Activated CD8-positive, alpha-beta T cell treated with anti-CD3 and anti-CD28 coated beads for 36 hours (primary cell): ENCODE results near the gene TPRG1. TPM values are rescaled to one million over a fixed set of nuclear protein-coding genes. Genes with fewer than 3 reads are reported as not detected.

Experiments used
- ATAC-seq: fragments of 200-7000 bp; cut with Tn5 transposase; one replicate; pipeline ENCODE4 v1.10.0; 2021; ENCODE audit warnings: mild to moderate bottlenecking, moderate library complexity
- CTCF ChIA-PET: fragments of 350-600 bp; sonication (Branson Sonifier 250); formaldehyde crosslinking; loops from one replicate; lab custom pipeline; 2021; ENCODE audit warnings: antibody characterized with exemption; lab: Charles Lee
- POLR2A ChIA-PET: fragments of 350-600 bp; sonication (Branson Sonifier 250); formaldehyde crosslinking; loops from one replicate; lab custom pipeline; 2021; ENCODE audit warnings: antibody characterized with exemption; lab: Charles Lee
- DNase-seq: peaks from one replicate; pipeline ENCODE4 v3.0.0-alpha.2; 2020
- H3K27ac Mint-ChIP-seq: one replicate; pipeline ENCODE4 v1.8.0; 2021; ENCODE audit warnings: mild to moderate bottlenecking, mixed read lengths
- H3K27me3 Mint-ChIP-seq: one replicate; pipeline ENCODE4 v1.8.0; 2021; ENCODE audit warnings: mixed read lengths
- H3K36me3 Mint-ChIP-seq: one replicate; pipeline ENCODE4 v1.8.0; 2021; ENCODE audit warnings: low read depth, mixed read lengths
- H3K4me1 Mint-ChIP-seq: one replicate; pipeline ENCODE4 v1.8.0; 2021; ENCODE audit warnings: low read depth, mixed read lengths
- H3K4me3 Mint-ChIP-seq: one replicate; pipeline ENCODE4 v1.8.0; 2021; ENCODE audit warnings: mild to moderate bottlenecking, moderate library complexity, mixed read lengths
- H3K9me3 Mint-ChIP-seq: one replicate; pipeline ENCODE4 v1.8.0; 2021; ENCODE audit warnings: mixed read lengths
- intact Hi-C: fragments of 100-400 bp; cut with micrococcal nuclease; formaldehyde crosslinking; loops from one replicate; pipeline ENCODE4 v1.10.0; 2022
- total RNA-seq, 2 experiments: library from RNA; stranded (reverse); gene quantifications; one replicate each; pipeline ENCODE4 v1.2.3, GENCODE V29; 2021
- TF ChIP-seq, protein P1 (sequence below): fragments of 200-600 bp; IDR thresholded peaks from one replicate; pipeline ENCODE4 v1.8.0; 2022; ENCODE audit warnings: antibody characterized with exemption, mild to moderate bottlenecking

The TPRG1 gene
- total RNA-seq, 2 experiments from 2014 or later: 2.5 to 3.0 TPM

DNA sequence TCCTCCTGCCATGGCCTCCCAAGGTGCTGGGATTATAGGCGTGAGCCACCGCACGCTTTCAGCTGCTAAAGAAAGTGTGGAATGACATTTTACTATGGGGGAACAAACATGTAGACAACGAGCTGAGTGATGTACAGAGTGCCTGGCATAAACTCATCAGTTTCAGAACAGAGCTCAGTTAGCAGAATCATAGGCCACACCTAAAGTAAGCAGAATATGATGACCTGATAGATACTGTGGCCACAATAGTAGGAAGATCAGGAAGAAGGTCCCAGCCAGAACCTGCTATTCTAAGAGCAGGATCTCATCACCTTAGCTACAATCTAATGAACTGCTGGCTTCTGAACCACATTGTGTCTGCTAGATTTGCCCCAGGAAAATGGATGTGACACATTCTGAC lies 158.3 kb downstream of the TPRG1 start:
- H3K9me3 Mint-ChIP-seq: peaks cover 1% of the 10 kb centered on the region
- DNase-seq (no peak), ATAC-seq (no peak)
- intact Hi-C loops: no loop called here
- no peak overlapping the region for H3K27ac Mint-ChIP-seq
- peaks cover 55% of the 10 kb centered on the region for H3K4me1 Mint-ChIP-seq
- ChIA-PET POLR2A (interaction anchor here (0.7 kb wide), 1 partner anchor 13 kb away, joined by 3 read pairs; no protein-coding TSS in a partner anchor), CTCF (interaction anchor here (1.3 kb wide), 2 partner anchors 17 to 24 kb away, joined by 3 to 4 read pairs; no protein-coding TSS in a partner anchor)
- no peak overlapping the region for H3K4me3 Mint-ChIP-seq
- TF ChIP-seq, protein P1, sequence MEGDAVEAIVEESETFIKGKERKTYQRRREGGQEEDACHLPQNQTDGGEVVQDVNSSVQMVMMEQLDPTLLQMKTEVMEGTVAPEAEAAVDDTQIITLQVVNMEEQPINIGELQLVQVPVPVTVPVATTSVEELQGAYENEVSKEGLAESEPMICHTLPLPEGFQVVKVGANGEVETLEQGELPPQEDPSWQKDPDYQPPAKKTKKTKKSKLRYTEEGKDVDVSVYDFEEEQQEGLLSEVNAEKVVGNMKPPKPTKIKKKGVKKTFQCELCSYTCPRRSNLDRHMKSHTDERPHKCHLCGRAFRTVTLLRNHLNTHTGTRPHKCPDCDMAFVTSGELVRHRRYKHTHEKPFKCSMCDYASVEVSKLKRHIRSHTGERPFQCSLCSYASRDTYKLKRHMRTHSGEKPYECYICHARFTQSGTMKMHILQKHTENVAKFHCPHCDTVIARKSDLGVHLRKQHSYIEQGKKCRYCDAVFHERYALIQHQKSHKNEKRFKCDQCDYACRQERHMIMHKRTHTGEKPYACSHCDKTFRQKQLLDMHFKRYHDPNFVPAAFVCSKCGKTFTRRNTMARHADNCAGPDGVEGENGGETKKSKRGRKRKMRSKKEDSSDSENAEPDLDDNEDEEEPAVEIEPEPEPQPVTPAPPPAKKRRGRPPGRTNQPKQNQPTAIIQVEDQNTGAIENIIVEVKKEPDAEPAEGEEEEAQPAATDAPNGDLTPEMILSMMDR: no peak
- no peaks in the 10 kb centered on the region for H3K27me3 Mint-ChIP-seq
- H3K36me3 Mint-ChIP-seq: peaks cover 7% of the 10 kb centered on the region

GRCh38 chr3:189331002-189331418 lies 159.2 kb downstream of the TPRG1 start:
- peaks cover 1% of the 10 kb centered on the region for H3K9me3 Mint-ChIP-seq
- TF ChIP-seq, protein P1: no peak
- peak overlapping the region; percentile 2 for H3K4me3 Mint-ChIP-seq
- POLR2A ChIA-PET: no interaction called here
- ATAC-seq (peak; percentile 74), DNase-seq (peak; percentile 27)
- peaks cover 48% of the 10 kb centered on the region for H3K4me1 Mint-ChIP-seq
- no peaks in the 10 kb centered on the region for H3K27me3 Mint-ChIP-seq
- CTCF ChIA-PET: interaction anchor here (0.7 to 2.2 kb wide), 2 partner anchors 10 to 58 kb away, joined by 3 to 9 read pairs; no protein-coding TSS in a partner anchor
- peaks cover 3% of the 10 kb centered on the region for H3K36me3 Mint-ChIP-seq
- peak overlapping the region; percentile 17 for H3K27ac Mint-ChIP-seq
- intact Hi-C loops: no loop called here

DNA sequence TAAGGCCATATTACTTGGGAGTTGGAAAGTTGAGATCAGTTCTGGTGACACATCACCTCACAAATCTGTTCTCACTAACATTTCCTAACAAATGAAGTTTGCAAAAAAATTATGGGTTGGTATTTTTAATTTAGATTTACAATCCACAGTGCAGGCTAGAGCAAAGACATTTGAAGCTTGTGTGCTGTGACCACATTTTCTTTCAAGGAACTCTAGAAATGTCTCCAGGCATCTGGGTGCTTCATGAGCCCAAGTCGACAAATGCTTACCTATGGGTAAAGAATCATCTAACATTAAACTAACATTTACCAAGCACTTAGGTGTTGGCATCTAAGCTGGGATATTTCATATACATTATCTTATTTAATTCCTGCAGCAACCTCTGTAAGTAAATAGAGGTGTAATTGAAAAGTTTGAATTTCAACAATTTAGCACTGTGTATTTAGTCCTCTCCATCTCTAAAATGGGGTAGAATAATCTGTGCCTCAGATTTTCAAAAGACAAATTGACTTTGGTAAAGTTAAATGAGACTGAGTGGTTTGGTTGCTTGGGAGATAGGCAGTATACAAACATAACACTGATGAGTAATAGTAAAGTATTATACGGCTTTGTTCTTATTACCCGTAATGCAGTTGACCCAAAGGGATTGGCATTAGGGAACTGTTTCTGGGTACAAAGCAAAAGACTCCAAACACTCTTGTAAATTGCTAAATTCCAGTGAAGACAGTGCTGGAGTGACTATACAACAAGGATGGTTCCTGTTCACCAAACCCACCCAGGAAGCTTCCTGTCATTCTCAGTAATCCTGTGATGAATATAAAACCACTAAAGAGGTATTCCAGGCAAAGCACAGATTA lies 162.5 kb downstream of the TPRG1 start:
- H3K4me3 Mint-ChIP-seq: no peak overlapping the region
- POLR2A ChIA-PET: interaction anchor here (0.9 to 1.7 kb wide), 4 partner anchors 9 to 26 kb away, joined by 3 to 4 read pairs (median 3); no protein-coding TSS in a partner anchor
- DNase-seq: no peak
- no peaks in the 10 kb centered on the region for H3K27me3 Mint-ChIP-seq
- intact Hi-C loops: no loop called here
- CTCF ChIA-PET: interaction anchor here (0.8 to 1.2 kb wide), 3 partner anchors 13 to 62 kb away, joined by 3 read pairs; no protein-coding TSS in a partner anchor
- peak; percentile 14 for ATAC-seq
- TF ChIP-seq, protein P1: no peak
- peaks cover 3% of the 10 kb centered on the region for H3K36me3 Mint-ChIP-seq
- peaks cover 34% of the 10 kb centered on the region for H3K4me1 Mint-ChIP-seq
- H3K9me3 Mint-ChIP-seq: peaks cover 9% of the 10 kb centered on the region
- H3K27ac Mint-ChIP-seq: no peak overlapping the region

DNA sequence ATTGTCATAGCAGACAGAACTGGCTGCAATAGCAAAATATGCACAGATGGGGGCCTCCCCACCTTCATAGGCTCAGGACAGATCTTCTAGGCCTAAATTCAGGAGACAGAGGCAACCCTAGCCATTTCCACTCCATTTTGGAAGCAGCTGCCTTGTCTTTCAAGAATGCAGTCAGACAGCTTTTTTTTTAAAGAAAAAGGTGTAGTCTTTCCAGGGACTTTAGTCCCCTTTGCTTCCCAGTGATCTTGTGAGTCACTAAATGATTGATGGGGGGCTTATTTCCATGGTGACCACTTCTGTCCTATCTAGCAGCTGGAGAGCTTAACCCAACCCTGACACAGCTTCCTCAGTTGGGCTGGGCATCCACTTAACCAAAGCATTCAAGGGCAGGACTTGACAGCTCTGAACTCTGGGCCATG lies 165.9 kb downstream of the TPRG1 start:
- Mint-ChIP-seq H3K27me3 (no peaks in the 10 kb centered on the region), H3K4me1 (peaks cover 17% of the 10 kb centered on the region), H3K4me3 (no peak overlapping the region), H3K9me3 (peaks cover 9% of the 10 kb centered on the region), H3K36me3 (peaks cover 2% of the 10 kb centered on the region), H3K27ac (no peak overlapping the region)
- no peak for ATAC-seq
- POLR2A ChIA-PET: interaction anchor here (0.6 to 0.9 kb wide), 2 partner anchors 12 to 16 kb away, joined by 3 read pairs; no protein-coding TSS in a partner anchor
- DNase-seq: no peak
- intact Hi-C loops: no loop called here
- TF ChIP-seq, protein P1: no peak
- CTCF ChIA-PET: interaction anchor here (1.2 to 1.7 kb wide), 2 partner anchors 18 to 34 kb away, joined by 3 to 5 read pairs; no protein-coding TSS in a partner anchor
